Neuronal stem cell (in vitro differentiated cells): ENCODE results near the gene RBP7.
"Not testable (repeated sequence)": the region's sequence is repeated elsewhere in the genome, so short reads cannot be mapped to it uniquely, and the experiment has no call there.

Experiments used
- DNase-seq: peaks from one replicate; pipeline ENCODE4 v3.0.0-alpha.2; 2013; ENCODE audit warnings: low spot score
- H2AFZ ChIP-seq: one replicate; pipeline ENCODE4 v1.6.1; 2013; ENCODE audit warnings: mild to moderate bottlenecking, low read length, inconsistent platforms
- H2AK5ac ChIP-seq: 2 replicates; pipeline ENCODE4 v1.6.1; 2013; ENCODE audit warnings: low read depth, mild to moderate bottlenecking, inconsistent platforms, low read length, moderate library complexity, mixed read lengths
- H2BK120ac ChIP-seq: 2 replicates; pipeline ENCODE4 v1.6.1; 2013; ENCODE audit warnings: low read depth, mild to moderate bottlenecking, inconsistent platforms, low read length, moderate library complexity, mixed read lengths
- H2BK12ac ChIP-seq: one replicate; pipeline ENCODE4 v1.6.1; 2013; ENCODE audit warnings: low read length, inconsistent platforms
- H2BK15ac ChIP-seq: 2 replicates; pipeline ENCODE4 v1.6.1; 2013; ENCODE audit warnings: mild to moderate bottlenecking, low read length, inconsistent platforms, mixed read lengths
- H2BK5ac ChIP-seq: one replicate; pipeline ENCODE4 v1.6.1; 2013; ENCODE audit warnings: inconsistent platforms, mild to moderate bottlenecking, low read length, moderate library complexity
- H3K14ac ChIP-seq: one replicate; pipeline ENCODE4 v1.6.1; 2013; ENCODE audit warnings: low read length, inconsistent platforms
- H3K18ac ChIP-seq: 2 replicates; pipeline ENCODE4 v1.6.1; 2013; ENCODE audit warnings: low read length, inconsistent platforms
- H3K23ac ChIP-seq: 2 replicates; pipeline ENCODE4 v1.6.1; 2013; ENCODE audit warnings: low read depth, mild to moderate bottlenecking, mixed read lengths, low read length, inconsistent platforms; ENCODE audit not compliant: poor library complexity
- H3K27ac ChIP-seq: replicated peaks from 3 replicates; pipeline ENCODE4 v1.5.1; 2013; ENCODE audit warnings: low read length, inconsistent platforms
- H3K27me3 ChIP-seq, 3 experiments: 2 replicates each; pipeline ENCODE4 v1.6.1; 2013; ENCODE audit warnings: low read length in 3 of 3, mild to moderate bottlenecking in 2 of 3, inconsistent platforms in 1 of 3, low read depth in 1 of 3, mixed read lengths in 1 of 3, moderate library complexity in 1 of 3; ENCODE audit not compliant: control insufficient read depth in 3 of 3, insufficient read depth in 3 of 3
- H3K36me3 ChIP-seq, 2 donors: replicated peaks in 1 of 2; 2 replicates each; pipeline ENCODE4 v1.6.1; 2013; ENCODE audit warnings: low read length in 2 of 2; ENCODE audit not compliant: control insufficient read depth in 2 of 2, insufficient read depth in 2 of 2
- H3K4ac ChIP-seq: 2 replicates; pipeline ENCODE4 v1.6.1; 2013; ENCODE audit warnings: inconsistent platforms, mild to moderate bottlenecking, low read length, moderate library complexity
- H3K4me1 ChIP-seq, 2 donors: 1 replicate in 1 of 2; 2 replicates in 1 of 2; pipeline ENCODE4 v1.6.1; 2013; ENCODE audit warnings: low read length in 2 of 2, low read depth in 1 of 2; ENCODE audit not compliant: control insufficient read depth in 2 of 2, insufficient read depth in 1 of 2
- H3K4me2 ChIP-seq: one replicate; pipeline ENCODE4 v1.6.1; 2013; ENCODE audit warnings: mild to moderate bottlenecking, low read length, inconsistent platforms; ENCODE audit not compliant: insufficient read depth, poor library complexity, severe bottlenecking
- H3K4me3 ChIP-seq, 2 donors: 2 replicates each; pipeline ENCODE4 v1.5.1; 2013; ENCODE audit warnings: low read length in 2 of 2, mild to moderate bottlenecking in 2 of 2, inconsistent platforms in 1 of 2, moderate library complexity in 1 of 2
- H3K79me1 ChIP-seq: one replicate; pipeline ENCODE4 v1.6.1; 2013; ENCODE audit warnings: low read depth, mild to moderate bottlenecking, inconsistent platforms, low read length, moderate library complexity
- H3K9ac ChIP-seq: one replicate; pipeline ENCODE4 v1.6.1; 2013; ENCODE audit warnings: mild to moderate bottlenecking, low read depth, low read length, inconsistent platforms; ENCODE audit not compliant: poor library complexity
- H3K9me3 ChIP-seq, 2 donors: replicated peaks in 1 of 2; 2 replicates each; pipeline versions ENCODE3 to v1.6.1; 2013; ENCODE audit warnings: low read length in 2 of 2, mild to moderate bottlenecking in 2 of 2, inconsistent platforms in 1 of 2, low read depth in 1 of 2, mixed read lengths in 1 of 2, moderate library complexity in 1 of 2; ENCODE audit not compliant: control insufficient read depth in 2 of 2, insufficient read depth in 1 of 2
- H4K8ac ChIP-seq: one replicate; pipeline ENCODE4 v1.6.1; 2013; ENCODE audit warnings: low read depth, mild to moderate bottlenecking, inconsistent platforms, low read length, moderate library complexity
- H4K91ac ChIP-seq: one replicate; pipeline ENCODE4 v1.6.1; 2013; ENCODE audit warnings: low read length, low read depth, mild to moderate bottlenecking, inconsistent platforms; ENCODE audit not compliant: poor library complexity
- WGBS, 2 donors: extraction: QIAGEN DNeasy Blood & Tissue Kit; methylation state at CpG; one replicate each; pipeline ENCODE4 v1.1.7; 2013; ENCODE audit warnings: missing lambda C conversion rate in 2 of 2, mixed read lengths in 1 of 2; ENCODE audit not compliant: insufficient read length in 2 of 2, insufficient replicate concordance in 1 of 2; ENCODE audit errors: extremely low coverage in 2 of 2; 5-methylcytosine and 5-hydroxymethylcytosine counted together

The RBP7 gene

GRCh38 chr1:10020086-10020485, 23.1 kb downstream of the RBP7 start:
- H3K27me3 ChIP-seq, result no peaks in the 10 kb centered on the region

GRCh38 chr1:10020678-10021077, 23.6 kb downstream of the RBP7 start:
- WGBS, 2 donors, result no CpG with 5 or more reads among the region's 2 CpGs
- not testable (repeated sequence) for H3K27me3 ChIP-seq, H3K4ac ChIP-seq, H3K36me3 ChIP-seq, H3K9me3 ChIP-seq, H2AFZ ChIP-seq, H3K14ac ChIP-seq, H4K8ac ChIP-seq, H4K91ac ChIP-seq, H2BK12ac ChIP-seq, H2BK120ac ChIP-seq, H3K4me3 ChIP-seq, H2BK15ac ChIP-seq, H3K4me2 ChIP-seq, H2AK5ac ChIP-seq, H3K9ac ChIP-seq, H3K79me1 ChIP-seq, H3K18ac ChIP-seq, H2BK5ac ChIP-seq, H3K23ac ChIP-seq, DNase-seq, H3K4me1 ChIP-seq, H3K27ac ChIP-seq

More at GRCh38 chr1:10020086-10020485, 23.1 kb downstream of the RBP7 start:
- Histone ChIP-seq H3K79me1 (no peaks in the 10 kb centered on the region), H2BK5ac (no peak overlapping the region), H2BK120ac (no peak overlapping the region), H3K4me3 (peak overlapping the region in 1 of 2 donors; percentile 22), H3K23ac (no peak overlapping the region), H3K27ac (no peak overlapping the region), H2BK15ac (no peak overlapping the region), H3K36me3 (no peaks in the 10 kb centered on the region), H3K4ac (no peak overlapping the region), H3K9ac (no peak overlapping the region), H4K91ac (no peak overlapping the region), H2BK12ac (no peak overlapping the region), H3K18ac (no peak overlapping the region), H3K4me2 (no peak overlapping the region), H3K4me1 (no peaks in the 10 kb centered on the region), H2AFZ (no peak overlapping the region), H2AK5ac (no peak overlapping the region), H3K14ac (no peak overlapping the region), H4K8ac (no peak overlapping the region), H3K9me3 (no peaks in the 10 kb centered on the region)
- no CpG with 5 or more reads among the region's 3 CpGs for WGBS, 2 donors
- DNase-seq, result no peak

- not testable (repeated sequence) for H3K9ac ChIP-seq, H3K4me3 ChIP-seq, H3K18ac ChIP-seq, H3K79me1 ChIP-seq, H2BK120ac ChIP-seq, H3K9me3 ChIP-seq, H2BK15ac ChIP-seq, H4K8ac ChIP-seq, H3K14ac ChIP-seq, H2AFZ ChIP-seq, H2BK5ac ChIP-seq, H3K4me1 ChIP-seq, H2BK12ac ChIP-seq, H2AK5ac ChIP-seq, H3K4me2 ChIP-seq, H3K23ac ChIP-seq, H3K36me3 ChIP-seq, H4K91ac ChIP-seq, DNase-seq, H3K27ac ChIP-seq, H3K4ac ChIP-seq, H3K27me3 ChIP-seq
- no CpG with 5 or more reads among the region's 4 CpGs for WGBS, 2 donors
Observed at GRCh38 chr1:10021992-10022391, 25.0 kb downstream of the RBP7 start.

- no CpG with 5 or more reads among the region's 7 CpGs for WGBS, 2 donors
Observed at GRCh38 chr1:10022656-10023055, 25.6 kb downstream of the RBP7 start.

More at GRCh38 chr1:10022656-10023055, 25.6 kb downstream of the RBP7 start:
- H2AK5ac ChIP-seq, result no peak overlapping the region
- H2BK120ac ChIP-seq, result no peak overlapping the region
- no peak overlapping the region for H3K14ac ChIP-seq
- H3K18ac ChIP-seq, result no peak overlapping the region
- H4K8ac ChIP-seq, result no peak overlapping the region
- no peak overlapping the region for H3K9ac ChIP-seq
- no peak overlapping the region for H2AFZ ChIP-seq
- no peak overlapping the region for H2BK15ac ChIP-seq
- no peaks in the 10 kb centered on the region for H3K9me3 ChIP-seq
- H3K27me3 ChIP-seq, result no peaks in the 10 kb centered on the region
- no peak overlapping the region for H2BK12ac ChIP-seq
- H3K4me3 ChIP-seq, result no peak overlapping the region
- H3K36me3 ChIP-seq, result no peaks in the 10 kb centered on the region
- no peak overlapping the region for H3K23ac ChIP-seq
- H3K4ac ChIP-seq, result no peak overlapping the region
- H3K4me2 ChIP-seq, result no peak overlapping the region
- no peak overlapping the region for H2BK5ac ChIP-seq
- no peak overlapping the region for H3K27ac ChIP-seq
- no peaks in the 10 kb centered on the region for H3K79me1 ChIP-seq
- no peak for DNase-seq
- H3K4me1 ChIP-seq, result no peaks in the 10 kb centered on the region
- no peak overlapping the region for H4K91ac ChIP-seq
